Adrenal gland (tissue), 12 donors: ENCODE results near the gene DVL3. TPM values are rescaled to one million over a fixed set of nuclear protein-coding genes. Genes with fewer than 3 reads are reported as not detected.

Source experiments
- DNase-seq, 7 donors: peaks; one replicate each; pipeline ENCODE4 v3.0.0-alpha.2; 2019 to 2020
- H3K27ac ChIP-seq, 5 donors: fragments of 200-600 bp; sonication (generic) in 4 of 5; 1 replicate in 3 of 5; 2 replicates in 2 of 5; pipeline versions ENCODE4 v1.5.1 to v1.8.0; 2016 to 2020; ENCODE audit warnings: mild to moderate bottlenecking in 1 of 5
- H3K27me3 ChIP-seq: fragments of 200-600 bp; 2 replicates; pipeline ENCODE4 v1.8.0; 2021
- H3K36me3 ChIP-seq, 2 donors: fragments of 200-600 bp; replicated peaks in 1 of 2; 1 replicate in 1 of 2; 2 replicates in 1 of 2; pipeline versions ENCODE4 v1.5.1 to v1.8.0; 2018 to 2022
- H3K4me1 ChIP-seq, 2 donors: fragments of 200-600 bp; replicated peaks in 1 of 2; 1 replicate in 1 of 2; 2 replicates in 1 of 2; pipeline versions ENCODE4 v1.5.1 to v1.8.0; 2018 to 2021
- H3K4me3 ChIP-seq, 4 donors: fragments of 200-600 bp; sonication (generic) in 3 of 4; one replicate each; pipeline ENCODE4 v1.5.1; 2016 to 2018
- H3K9me3 ChIP-seq, 3 donors: fragments of 200-600 bp; sonication (generic) in 1 of 3; replicated peaks in 1 of 3; 1 replicate in 2 of 3; 2 replicates in 1 of 3; pipeline versions ENCODE4 v1.5.1 to v1.8.0; 2016 to 2021
- POLR2A ChIP-seq, 2 donors: fragments of 450-650 bp; IDR thresholded peaks; one replicate each; pipeline ENCODE4 v1.6.1; 2017; ENCODE audit warnings: antibody characterized with exemption in 2 of 2, mild to moderate bottlenecking in 2 of 2, moderate library complexity in 1 of 2
- WGBS, 4 donors: extraction: QIAGEN DNeasy Blood & Tissue Kit in 2 of 4; methylation state at CpG; one replicate each; pipeline versions ENCODE4 v1.1.5 to v1.1.7; 2013 to 2017; 5-methylcytosine and 5-hydroxymethylcytosine counted together
- intact Hi-C, 2 donors: fragments of 100-400 bp; cut with DNase I; formaldehyde crosslinking; loops; one replicate each; pipeline versions ENCODE4 v1.14.1 to v1.15.0; 2022 to 2023
- polyA plus RNA-seq, 3 donors: library from polyadenylated mRNA; stranded (reverse); fragments of 200-250 nt in 2 of 3; fragments of 350-450 nt in 1 of 3; fragmentation: Illumina TruSeq in 1 of 3; extraction: RNeasy Lipid Tissue Mini Kit (QIAGEN cat#74804) in 1 of 3; gene quantifications; one replicate each; pipeline ENCODE4 v1.2.3, GENCODE V29; 2013 to 2014
- total RNA-seq, 9 donors: library from RNA; depleted of rRNA in 4 of 9; stranded (reverse); fragments of >200 nt in 4 of 9; fragments of 120-200 nt in 1 of 9; fragmentation: NEBNext Ultra II Directional in 1 of 9; extraction: Animal tissue kit (Norgen Biotek cat#: 25700) in 1 of 9; gene quantifications; one replicate each; pipeline versions ENCODE4 v1.1.0 to v1.2.4, GENCODE V29; 2013 to 2023
- TF ChIP-seq, protein P1 (sequence below), 6 experiments: fragments of 450-650 bp in 4 of 6; fragments of 200-600 bp in 2 of 6; sonication (generic) in 1 of 6; IDR thresholded peaks; 1 replicate in 5 of 6; 2 replicates in 1 of 6; pipeline versions ENCODE4 v1.5.1 to v1.8.0; 2016 to 2021; ENCODE audit warnings: antibody characterized with exemption in 6 of 6, mild to moderate bottlenecking in 2 of 6, moderate library complexity in 1 of 6
- donor health status: healthy with polysubstance abuse.
- donor health status: Bipolar disorder and iron deficiency.
- donor health status: DM: yes; HTN: yes; CAD: no.
- donor health status: DM: no; HTN: no; CAD: no.
- donor health status: DM: no; HTN: no; CAD: no.
- donor health status: DM: yes; HTN: yes; CAD: no.

The DVL3 gene
- total and polyA plus RNA-seq, 12 donors: 34.1 to 94.1 (median 65.6) TPM

DNA sequence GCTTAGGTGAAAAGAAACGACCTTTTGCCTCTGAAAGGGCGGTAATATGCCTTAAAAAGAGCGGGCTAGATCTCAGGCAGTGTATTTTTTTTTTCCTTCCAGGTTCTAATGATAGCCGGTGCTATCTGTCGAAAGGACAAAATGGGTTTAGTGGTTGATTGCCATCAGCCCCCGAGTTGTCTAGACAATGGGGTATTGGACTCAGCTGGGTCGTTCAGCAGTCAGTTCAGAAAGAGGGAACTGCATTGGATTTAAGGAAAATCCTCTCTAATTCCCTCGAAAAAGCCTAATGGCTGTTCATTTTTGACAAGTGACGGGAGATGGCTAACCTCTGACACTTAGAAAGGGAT lies 19.3 kb upstream of the DVL3 start:
- TF ChIP-seq, protein P1, sequence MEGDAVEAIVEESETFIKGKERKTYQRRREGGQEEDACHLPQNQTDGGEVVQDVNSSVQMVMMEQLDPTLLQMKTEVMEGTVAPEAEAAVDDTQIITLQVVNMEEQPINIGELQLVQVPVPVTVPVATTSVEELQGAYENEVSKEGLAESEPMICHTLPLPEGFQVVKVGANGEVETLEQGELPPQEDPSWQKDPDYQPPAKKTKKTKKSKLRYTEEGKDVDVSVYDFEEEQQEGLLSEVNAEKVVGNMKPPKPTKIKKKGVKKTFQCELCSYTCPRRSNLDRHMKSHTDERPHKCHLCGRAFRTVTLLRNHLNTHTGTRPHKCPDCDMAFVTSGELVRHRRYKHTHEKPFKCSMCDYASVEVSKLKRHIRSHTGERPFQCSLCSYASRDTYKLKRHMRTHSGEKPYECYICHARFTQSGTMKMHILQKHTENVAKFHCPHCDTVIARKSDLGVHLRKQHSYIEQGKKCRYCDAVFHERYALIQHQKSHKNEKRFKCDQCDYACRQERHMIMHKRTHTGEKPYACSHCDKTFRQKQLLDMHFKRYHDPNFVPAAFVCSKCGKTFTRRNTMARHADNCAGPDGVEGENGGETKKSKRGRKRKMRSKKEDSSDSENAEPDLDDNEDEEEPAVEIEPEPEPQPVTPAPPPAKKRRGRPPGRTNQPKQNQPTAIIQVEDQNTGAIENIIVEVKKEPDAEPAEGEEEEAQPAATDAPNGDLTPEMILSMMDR (IDR thresholded peaks at IDR 0.05): no peak
- no peak for TF ChIP-seq POLR2A (IDR thresholded peaks at IDR 0.05)
- intact Hi-C loops: loop anchor here in 1 of 2 donors (10.0 kb wide), 2 partner anchors 121 to 241 kb away; partner anchors contain the start of gene ABCC5
- Histone ChIP-seq H3K36me3 (peaks cover 0 to 30% of the 10 kb centered on the region in 2 donors), H3K4me1 (peaks cover 7 to 16% of the 10 kb centered on the region in 2 donors), H3K4me3 (peak overlapping the region; percentile 74 to 96 (median 84)), H3K27ac (peak overlapping the region in 4 of 5 donors; percentile 72 to 91 (median 82)), H3K27me3 (no peaks in the 10 kb centered on the region), H3K9me3 (no peaks in the 10 kb centered on the region)
- no peak for DNase-seq
- WGBS, 4 donors: 2 to 5% (median 3%) methylated on average over 9 of the region's 9 CpGs

DNA sequence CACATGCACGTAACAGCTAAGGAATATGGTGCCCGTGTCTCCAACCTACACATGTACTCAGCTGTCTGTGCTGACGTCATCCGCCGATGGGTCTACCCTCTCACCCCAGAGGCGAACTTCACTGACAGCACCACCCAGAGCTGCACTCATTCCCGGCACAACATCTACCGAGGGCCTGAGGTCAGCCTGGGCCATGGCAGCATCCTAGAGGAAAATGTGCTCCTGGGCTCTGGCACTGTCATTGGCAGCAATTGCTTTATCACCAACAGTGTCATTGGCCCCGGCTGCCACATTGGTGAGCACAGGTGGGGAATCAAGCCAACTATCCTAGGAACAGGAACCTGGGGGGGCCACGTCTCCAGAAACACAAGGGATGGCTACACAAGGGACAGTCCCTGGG lies 14.7 kb upstream of the DVL3 start:
- intact Hi-C loops: no loop called here
- Histone ChIP-seq H3K9me3 (no peaks in the 10 kb centered on the region), H3K4me1 (peaks cover 7 to 21% of the 10 kb centered on the region in 2 donors), H3K27ac (no peak overlapping the region), H3K36me3 (peaks cover 0 to 75% of the 10 kb centered on the region in 2 donors), H3K4me3 (no peak overlapping the region), H3K27me3 (no peaks in the 10 kb centered on the region)
- TF ChIP-seq, protein P1 (IDR thresholded peaks at IDR 0.05): no peak
- no peak for TF ChIP-seq POLR2A (IDR thresholded peaks at IDR 0.05)
- WGBS, 4 donors: 84 to 89% (median 87%) methylated on average over 10 of the region's 10 CpGs
- no peak for DNase-seq

DNA sequence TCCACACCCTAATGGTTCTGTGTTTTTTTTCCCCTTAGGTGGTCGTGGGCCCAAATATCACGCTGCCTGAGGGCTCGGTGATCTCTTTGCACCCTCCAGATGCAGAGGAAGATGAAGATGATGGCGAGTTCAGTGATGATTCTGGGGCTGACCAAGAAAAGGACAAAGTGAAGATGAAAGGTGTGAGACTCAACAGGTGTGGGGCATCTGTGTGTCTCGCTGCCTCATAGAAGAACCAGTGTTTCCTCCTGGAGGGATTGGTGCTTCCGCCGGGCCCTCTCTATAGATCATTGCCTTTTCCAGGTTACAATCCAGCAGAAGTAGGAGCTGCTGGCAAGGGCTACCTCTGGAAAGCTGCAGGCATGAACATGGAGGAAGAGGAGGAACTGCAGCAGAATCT lies 13.0 kb upstream of the DVL3 start:
- Histone ChIP-seq H3K27me3 (no peaks in the 10 kb centered on the region), H3K9me3 (no peaks in the 10 kb centered on the region), H3K4me1 (peaks cover 0 to 8% of the 10 kb centered on the region in 2 donors), H3K27ac (no peak overlapping the region), H3K4me3 (no peak overlapping the region), H3K36me3 (peaks cover 0 to 83% of the 10 kb centered on the region in 2 donors)
- WGBS, 4 donors: 92 to 94% (median 93%) methylated on average over 7 of the region's 7 CpGs
- TF ChIP-seq, protein P1 (IDR thresholded peaks at IDR 0.05): no peak
- TF ChIP-seq POLR2A (IDR thresholded peaks at IDR 0.05): no peak
- no peak for DNase-seq
- intact Hi-C loops: no loop called here

DNA sequence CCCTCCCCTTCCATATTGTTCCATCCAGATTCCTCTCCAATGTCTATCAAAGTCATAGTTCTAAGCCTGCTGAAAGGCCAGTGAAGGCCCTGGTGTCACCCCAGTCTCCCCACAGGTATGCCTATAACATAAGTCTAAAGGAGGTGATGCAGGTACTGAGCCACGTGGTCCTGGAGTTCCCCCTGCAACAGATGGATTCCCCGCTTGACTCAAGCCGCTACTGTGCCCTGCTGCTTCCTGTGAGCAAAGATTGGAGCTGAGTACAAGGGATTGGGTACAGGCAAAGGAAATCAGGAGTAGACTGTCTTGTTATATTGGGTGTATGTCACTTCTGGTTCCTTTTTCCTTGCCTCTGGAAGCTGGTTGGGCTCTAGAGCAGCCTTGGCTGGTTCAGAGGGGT lies 11.8 kb upstream of the DVL3 start:
- Histone ChIP-seq H3K27me3 (no peaks in the 10 kb centered on the region), H3K4me3 (no peak overlapping the region), H3K9me3 (no peaks in the 10 kb centered on the region), H3K36me3 (peaks cover 0 to 73% of the 10 kb centered on the region in 2 donors), H3K4me1 (peaks cover 0 to 6% of the 10 kb centered on the region in 2 donors), H3K27ac (no peak overlapping the region)
- intact Hi-C loops: no loop called here
- no peak for DNase-seq
- TF ChIP-seq, protein P1 (IDR thresholded peaks at IDR 0.05): no peak
- no peak for TF ChIP-seq POLR2A (IDR thresholded peaks at IDR 0.05)
- WGBS, 4 donors: 87 to 100% (median 93%) methylated on average over 3 of the region's 3 CpGs
